ENCODE results near the gene MYOCD.

DNA sequence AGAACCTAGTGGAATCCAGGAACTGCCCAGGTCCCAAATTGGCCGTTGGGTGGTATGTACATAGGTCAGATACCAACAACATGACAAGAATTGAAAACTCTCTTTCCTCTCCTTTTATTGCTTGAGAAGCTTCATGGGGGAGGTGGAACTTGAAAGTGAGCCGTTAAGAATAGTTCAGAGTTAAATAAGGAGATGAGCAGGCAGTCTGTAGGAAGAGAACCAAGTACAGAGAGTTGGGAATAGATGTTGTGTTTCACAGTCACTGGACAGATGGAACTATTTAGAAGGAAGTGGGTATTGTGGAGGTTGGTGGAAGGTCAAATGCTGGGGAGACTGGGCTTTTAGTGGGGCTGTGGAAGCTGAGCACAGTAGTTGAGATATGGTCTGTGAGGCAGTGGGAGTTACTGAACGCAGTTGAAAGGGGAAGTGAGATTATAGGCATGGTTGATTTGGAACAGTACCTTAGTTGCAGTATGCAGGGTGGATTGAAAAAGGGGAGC is 150.0 kb downstream of the MYOCD start:
- no peak for TF ChIP-seq KDM1A (IDR thresholded peaks at IDR 0.05; ENCODE audit: low read depth)
- no peak for TF ChIP-seq MYC (IDR thresholded peaks at IDR 0.05; ENCODE audit: borderline replicate concordance, low read length)
- TF ChIP-seq, protein P1, sequence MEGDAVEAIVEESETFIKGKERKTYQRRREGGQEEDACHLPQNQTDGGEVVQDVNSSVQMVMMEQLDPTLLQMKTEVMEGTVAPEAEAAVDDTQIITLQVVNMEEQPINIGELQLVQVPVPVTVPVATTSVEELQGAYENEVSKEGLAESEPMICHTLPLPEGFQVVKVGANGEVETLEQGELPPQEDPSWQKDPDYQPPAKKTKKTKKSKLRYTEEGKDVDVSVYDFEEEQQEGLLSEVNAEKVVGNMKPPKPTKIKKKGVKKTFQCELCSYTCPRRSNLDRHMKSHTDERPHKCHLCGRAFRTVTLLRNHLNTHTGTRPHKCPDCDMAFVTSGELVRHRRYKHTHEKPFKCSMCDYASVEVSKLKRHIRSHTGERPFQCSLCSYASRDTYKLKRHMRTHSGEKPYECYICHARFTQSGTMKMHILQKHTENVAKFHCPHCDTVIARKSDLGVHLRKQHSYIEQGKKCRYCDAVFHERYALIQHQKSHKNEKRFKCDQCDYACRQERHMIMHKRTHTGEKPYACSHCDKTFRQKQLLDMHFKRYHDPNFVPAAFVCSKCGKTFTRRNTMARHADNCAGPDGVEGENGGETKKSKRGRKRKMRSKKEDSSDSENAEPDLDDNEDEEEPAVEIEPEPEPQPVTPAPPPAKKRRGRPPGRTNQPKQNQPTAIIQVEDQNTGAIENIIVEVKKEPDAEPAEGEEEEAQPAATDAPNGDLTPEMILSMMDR (IDR thresholded peaks at IDR 0.05): no peak
- TF ChIP-seq POLR2A (IDR thresholded peaks at IDR 0.05; ENCODE audit: low read length): no peak

Data from A549 (cell line).